GM23248 (cell line): Measurements from ENCODE around the gene RNPEP. TPM values are rescaled to one million over a fixed set of nuclear protein-coding genes. Genes with fewer than 3 reads are reported as not detected.
"Not testable (repeated sequence)": the region's sequence is repeated elsewhere in the genome, so short reads cannot be mapped to it uniquely, and the experiment has no call there.

Experiments used
- DNase-seq: peaks from one replicate; pipeline ENCODE4 v3.0.0-alpha.2; 2015
- H2AFZ ChIP-seq: fragments of 200-600 bp; sonication (generic); 2 replicates; pipeline ENCODE4 v1.6.1; 2016; ENCODE audit warnings: antibody characterized with exemption
- H3F3A ChIP-seq: fragments of 200-600 bp; sonication (generic); 2 replicates; pipeline ENCODE4 v1.6.1; 2016; ENCODE audit warnings: mild to moderate bottlenecking, antibody characterized with exemption, mixed run types; ENCODE audit not compliant: insufficient read depth
- H3K27ac ChIP-seq: fragments of 200-600 bp; sonication (generic); 2 replicates; pipeline ENCODE4 v1.5.1; 2016; ENCODE audit warnings: mild to moderate bottlenecking
- H3K27me3 ChIP-seq: fragments of 200-600 bp; sonication (generic); replicated peaks from 2 replicates; pipeline ENCODE4 v1.6.1; 2016; ENCODE audit warnings: mild to moderate bottlenecking; ENCODE audit not compliant: insufficient read depth
- H3K36me3 ChIP-seq: fragments of 200-600 bp; sonication (generic); 2 replicates; pipeline ENCODE4 v1.6.1; 2016; ENCODE audit warnings: low read depth, mild to moderate bottlenecking
- H3K4me1 ChIP-seq: fragments of 200-600 bp; sonication (generic); 2 replicates; pipeline ENCODE4 v1.6.1; 2016; ENCODE audit warnings: mild to moderate bottlenecking; ENCODE audit not compliant: insufficient read depth
- H3K4me2 ChIP-seq: fragments of 200-600 bp; sonication (generic); one replicate; pipeline ENCODE4 v1.6.1; 2016; ENCODE audit warnings: mild to moderate bottlenecking; ENCODE audit not compliant: unreplicated experiment
- H3K4me3 ChIP-seq: fragments of 200-600 bp; sonication (generic); 2 replicates; pipeline ENCODE4 v1.5.1; 2016; ENCODE audit warnings: mild to moderate bottlenecking
- H3K79me2 ChIP-seq: fragments of 200-600 bp; sonication (generic); 2 replicates; pipeline ENCODE4 v1.6.1; 2016; ENCODE audit warnings: mild to moderate bottlenecking; ENCODE audit not compliant: insufficient read depth
- H3K9ac ChIP-seq: fragments of 200-600 bp; sonication (generic); 2 replicates; pipeline ENCODE4 v1.6.1; 2016; ENCODE audit warnings: mild to moderate bottlenecking
- H3K9me2 ChIP-seq: fragments of 200-600 bp; sonication (generic); 2 replicates; pipeline ENCODE4 v1.6.1; 2016; ENCODE audit warnings: mixed run types, mild to moderate bottlenecking, moderate library complexity; ENCODE audit not compliant: insufficient read depth
- H3K9me3 ChIP-seq: fragments of 200-600 bp; sonication (generic); one replicate; pipeline ENCODE4 v1.6.1; 2017; ENCODE audit warnings: low read depth
- H4K20me1 ChIP-seq: fragments of 200-600 bp; sonication (generic); 2 replicates; pipeline ENCODE4 v1.6.0; 2016; ENCODE audit not compliant: insufficient read depth
- EZH2 ChIP-seq: fragments of 200-600 bp; sonication (generic); IDR thresholded peaks from 2 replicates; pipeline ENCODE4 v1.6.1; 2018; ENCODE audit warnings: antibody characterized with exemption, mild to moderate bottlenecking; ENCODE audit not compliant: insufficient read depth, poor library complexity, severe bottlenecking
- EZH2phosphoT487 ChIP-seq: fragments of 200-600 bp; sonication (generic); IDR thresholded peaks from 2 replicates; pipeline ENCODE4 v1.6.1; 2018; ENCODE audit warnings: antibody characterized with exemption, moderate library complexity, mild to moderate bottlenecking, low read depth; ENCODE audit not compliant: insufficient read depth
- WGBS, 2 experiments: methylation state at CpG; one replicate each; pipeline ENCODE4 v1.1.6; 2015 to 2017; ENCODE audit warnings: low lambda C conversion rate in 2 of 2, low coverage in 1 of 2; ENCODE audit errors: missing lambda C conversion rate in 2 of 2; 5-methylcytosine and 5-hydroxymethylcytosine counted together
- in situ Hi-C: fragments of 300-500 bp; cut with MboI; formaldehyde crosslinking; loops from 2 replicates; pipeline ENCODE4 v1.15.0; 2020
- polyA plus RNA-seq: library from polyadenylated mRNA; unstranded; fragments of >200 nt; fragmentation: Nextera tagmentation; extraction: Ambion mirVana; gene quantifications from 2 replicates; pipeline ENCODE4 v1.2.1, GENCODE V29; 2016
- total RNA-seq: library from RNA; depleted of rRNA; stranded (reverse); fragments of >200 nt; shearing (Covaris generic); gene quantifications from 2 replicates; pipeline ENCODE4 v1.2.3, GENCODE V29; 2014

RNPEP gene
- total and polyA plus RNA-seq, 2 experiments from 2014 or later = 68.6 to 80.5 TPM

DNA sequence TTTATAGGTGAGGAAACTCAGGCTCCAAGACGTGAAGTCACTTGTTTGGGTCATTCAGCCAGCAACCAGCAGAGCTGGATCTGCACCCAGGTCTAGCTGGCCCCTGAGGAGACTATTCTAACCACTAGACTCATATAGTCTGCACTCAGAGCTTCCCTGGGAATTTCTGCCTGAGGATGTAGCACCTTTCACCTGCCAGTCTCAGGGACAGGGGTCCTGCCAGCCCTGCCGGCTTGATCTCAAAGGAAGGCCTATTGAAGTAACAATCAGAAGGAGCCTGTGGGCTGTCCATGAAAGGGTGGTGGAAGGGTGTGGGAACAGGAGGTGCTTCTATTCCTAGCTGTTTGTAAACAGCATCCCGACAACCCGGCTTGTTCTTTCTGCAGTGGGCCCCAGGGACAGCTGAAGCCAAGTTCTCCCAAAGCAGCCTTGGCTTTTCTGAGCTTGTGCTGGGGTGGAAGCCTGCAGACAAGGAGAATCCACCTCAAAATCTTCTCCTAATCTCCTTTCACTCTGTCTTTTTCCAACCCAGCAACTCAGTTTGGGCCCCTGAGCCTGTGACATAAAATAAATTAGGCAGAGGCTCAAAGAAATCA lies 43.9 kb upstream of the RNPEP start:
- no peaks in the 10 kb centered on the region for H3K27me3 ChIP-seq
- no peaks in the 10 kb centered on the region for H4K20me1 ChIP-seq
- no peaks in the 10 kb centered on the region for H3F3A ChIP-seq
- H3K4me3 ChIP-seq = no peak overlapping the region
- H3K79me2 ChIP-seq = peaks cover 9% of the 10 kb centered on the region; the same call in 1 of the 2 replicates
- no peaks in the 10 kb centered on the region for H3K36me3 ChIP-seq
- H3K4me2 ChIP-seq = peak overlapping the region; percentile 7
- peak overlapping the region; percentile 15; the same call in 1 of the 2 replicates for H3K27ac ChIP-seq
- TF ChIP-seq EZH2 (no peak), EZH2phosphoT487 (no peak)
- H3K4me1 ChIP-seq = peaks cover 21% of the 10 kb centered on the region
- H3K9me3 ChIP-seq = no peaks in the 10 kb centered on the region
- peak overlapping the region; percentile 32; the same call in 1 of the 2 replicates for H2AFZ ChIP-seq
- in situ Hi-C loops = no loop called here
- DNase-seq = peak; percentile 2
- H3K9ac ChIP-seq = no peak overlapping the region
- 75 to 77% methylated on average over 4 of the region's 4 CpGs for WGBS, 2 experiments
- no peaks in the 10 kb centered on the region for H3K9me2 ChIP-seq

- H3K4me1 ChIP-seq = peaks cover 16% of the 10 kb centered on the region
- TF ChIP-seq EZH2 (no peak), EZH2phosphoT487 (no peak)
- DNase-seq = no peak
Observed at GRCh38 chr1:201939148-201939547, 43.3 kb upstream of the RNPEP start.

DNA sequence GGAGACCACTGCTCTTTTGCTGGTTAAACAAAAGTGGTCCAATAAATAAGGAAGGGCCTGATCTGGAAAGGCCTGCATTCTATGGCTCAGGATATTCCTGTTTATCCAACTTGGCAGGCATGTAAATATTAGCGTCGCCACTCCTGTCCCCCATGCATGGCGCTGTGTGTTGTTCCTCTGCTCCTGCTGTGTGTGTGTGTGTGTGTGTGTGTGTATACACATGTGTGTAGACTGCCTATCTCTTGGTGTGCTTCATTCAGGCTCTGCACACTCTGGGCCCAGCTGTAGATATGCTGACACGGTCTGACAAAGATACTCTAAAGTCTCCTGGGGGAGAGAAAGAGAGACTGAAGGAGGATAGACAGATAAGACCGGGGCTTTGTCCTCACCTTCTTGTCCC lies 42.9 kb upstream of the RNPEP start:
- peaks cover 13% of the 10 kb centered on the region for H3K4me1 ChIP-seq
- no peak overlapping the region for H3K9ac ChIP-seq
- no peak overlapping the region for H3K4me2 ChIP-seq
- H3K27me3 ChIP-seq = no peaks in the 10 kb centered on the region
- no peaks in the 10 kb centered on the region for H3F3A ChIP-seq
- H2AFZ ChIP-seq = no peak overlapping the region
- H4K20me1 ChIP-seq = no peaks in the 10 kb centered on the region
- H3K4me3 ChIP-seq = no peak overlapping the region
- H3K9me2 ChIP-seq = no peaks in the 10 kb centered on the region
- TF ChIP-seq EZH2phosphoT487 = no peak
- H3K36me3 ChIP-seq = no peaks in the 10 kb centered on the region
- peaks cover 16% of the 10 kb centered on the region for H3K79me2 ChIP-seq
- H3K9me3 ChIP-seq = no peaks in the 10 kb centered on the region
- H3K27ac ChIP-seq = no peak overlapping the region
- in situ Hi-C loops = no loop called here
- 89 to 93% methylated on average over 5 of the region's 5 CpGs for WGBS, 2 experiments
- DNase-seq = no peak

More at GRCh38 chr1:201939148-201939547, 43.3 kb upstream of the RNPEP start:
- Histone ChIP-seq H3K27ac (no peak overlapping the region), H3K36me3 (no peaks in the 10 kb centered on the region), H3F3A (no peaks in the 10 kb centered on the region), H3K9me3 (no peaks in the 10 kb centered on the region), H3K9ac (no peak overlapping the region), H3K27me3 (no peaks in the 10 kb centered on the region), H3K4me2 (no peak overlapping the region), H4K20me1 (no peaks in the 10 kb centered on the region), H3K4me3 (no peak overlapping the region), H3K9me2 (no peaks in the 10 kb centered on the region), H3K79me2 (peaks cover 12% of the 10 kb centered on the region; the same call in 1 of the 2 replicates), H2AFZ (no peak overlapping the region)
- in situ Hi-C loops = no loop called here
- WGBS, 2 experiments = 62 to 67% methylated on average over 4 of the region's 4 CpGs

GRCh38 chr1:201940316-201940715 lies 42.1 kb upstream of the RNPEP start:
- H3K9me3 ChIP-seq, H3K9ac ChIP-seq, DNase-seq, H3K27me3 ChIP-seq, H3K27ac ChIP-seq, H3K36me3 ChIP-seq, H4K20me1 ChIP-seq, H3K4me2 ChIP-seq, H2AFZ ChIP-seq, H3K9me2 ChIP-seq, H3K4me3 ChIP-seq, in situ Hi-C loops, H3F3A ChIP-seq: not testable (repeated sequence)
- peaks cover 23% of the 10 kb centered on the region for H3K79me2 ChIP-seq
- H3K4me1 ChIP-seq = peaks cover 21% of the 10 kb centered on the region
- 96 to 97% methylated on average over 10 of the region's 10 CpGs for WGBS, 2 experiments
